ENCODE measurements around the gene DIP2C.
A peak's percentile ranks its signal among the peaks of the same experiment; 100 is the strongest.

Gene DIP2C

DNA sequence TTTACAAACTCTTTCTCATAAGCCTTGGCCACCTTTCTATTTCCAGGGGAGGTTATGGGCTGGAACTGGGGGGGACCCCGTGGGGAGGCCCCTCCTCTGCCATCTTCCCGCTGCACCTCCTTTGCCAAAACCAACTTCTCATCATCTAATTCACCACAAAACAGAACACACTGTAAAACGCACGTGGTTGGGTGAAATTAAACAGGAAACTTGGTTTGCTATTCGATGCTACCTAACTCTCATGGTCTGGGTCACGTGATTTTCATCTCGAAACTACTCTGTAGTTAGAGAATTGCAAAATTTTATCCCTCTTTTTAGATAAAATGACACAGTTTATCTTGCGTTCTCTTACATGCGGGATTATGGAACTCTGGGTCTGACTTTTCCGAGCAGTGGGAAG is 312.2 kb downstream of the DIP2C start:
- no peak overlapping the region for H3K4me2 ChIP-seq (ENCODE audit: low read length)
- H3K36me3 ChIP-seq (ENCODE audit: insufficient read depth, low read length): peaks cover 15% of the 10 kb centered on the region
- H3K9me3 ChIP-seq (replicated peaks; ENCODE audit: low read length): no peaks in the 10 kb centered on the region
- no peak overlapping the region for H3K9ac ChIP-seq (ENCODE audit: low read depth, low read length)
- peaks cover 19% of the 10 kb centered on the region for H3K4me1 ChIP-seq (ENCODE audit: control insufficient read depth, insufficient read depth, low read length)
- H3K27me3 ChIP-seq (ENCODE audit: control insufficient read depth, insufficient read depth, low read length): no peaks in the 10 kb centered on the region
- H3K4me3 ChIP-seq (ENCODE audit: low read length): no peak overlapping the region

DNA sequence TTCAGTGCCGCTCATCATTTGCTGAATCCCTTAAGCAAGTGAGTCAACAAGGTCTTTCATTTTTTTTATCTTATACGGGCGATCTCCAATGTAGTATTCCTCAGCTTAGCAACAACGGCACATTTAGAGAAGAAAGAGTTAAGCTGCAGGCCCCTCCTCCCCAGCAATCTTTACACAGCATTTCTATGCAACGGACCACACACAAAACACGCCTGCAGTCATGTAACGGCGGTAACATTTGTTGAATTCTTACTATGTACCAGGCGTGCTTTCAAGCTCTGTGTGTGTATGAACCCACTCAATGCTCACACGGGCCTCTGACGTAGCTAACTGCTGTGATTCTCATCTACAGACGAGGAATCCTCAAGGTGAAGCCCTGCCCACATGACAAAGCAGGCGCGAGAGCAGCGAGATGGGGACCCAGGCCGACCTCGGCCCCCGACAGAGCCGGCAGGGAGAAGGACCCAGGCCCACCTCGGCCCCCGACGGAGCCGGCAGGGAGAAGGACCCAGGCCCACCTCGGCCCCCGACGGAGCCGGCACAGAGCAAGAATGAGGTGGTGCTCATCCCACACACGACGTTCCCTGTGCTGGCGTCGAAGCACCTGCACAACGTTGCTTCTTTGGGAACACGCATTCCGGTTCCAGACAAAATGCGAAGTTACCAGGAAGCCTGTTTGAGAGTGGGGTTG is 313.5 kb downstream of the DIP2C start:
- Histone ChIP-seq H3K9ac (ENCODE audit: low read depth, low read length) (no peak overlapping the region), H3K4me1 (ENCODE audit: control insufficient read depth, insufficient read depth, low read length) (peaks cover 19% of the 10 kb centered on the region), H3K4me3 (ENCODE audit: low read length) (no peak overlapping the region), H3K4me2 (ENCODE audit: low read length) (no peak overlapping the region), H3K27me3 (ENCODE audit: control insufficient read depth, insufficient read depth, low read length) (no peaks in the 10 kb centered on the region), H3K9me3 (replicated peaks; ENCODE audit: low read length) (no peaks in the 10 kb centered on the region), H3K36me3 (ENCODE audit: insufficient read depth, low read length) (peaks cover 8% of the 10 kb centered on the region)

DNA sequence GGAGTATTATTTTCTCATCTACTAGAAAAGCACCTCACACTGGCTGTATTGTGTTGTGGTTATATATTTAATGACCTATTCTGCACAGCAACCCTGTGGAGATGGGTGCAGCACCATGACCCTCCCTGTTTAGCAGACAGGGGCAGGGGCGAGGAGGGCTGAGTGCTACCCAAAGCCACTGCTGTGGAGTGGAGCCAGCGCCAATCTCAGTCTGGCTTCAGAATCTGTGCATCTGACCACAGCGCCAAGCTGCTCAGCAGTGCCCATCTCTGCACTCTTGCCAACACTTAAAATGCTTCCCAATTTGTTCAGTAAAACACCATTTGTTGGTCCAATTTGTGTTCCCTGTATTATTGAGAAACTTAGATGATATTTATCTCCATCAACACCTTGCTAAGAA is 315.1 kb downstream of the DIP2C start:
- Histone ChIP-seq H3K4me3 (ENCODE audit: low read length) (no peak overlapping the region), H3K4me1 (ENCODE audit: control insufficient read depth, insufficient read depth, low read length) (peaks cover 31% of the 10 kb centered on the region), H3K9ac (ENCODE audit: low read depth, low read length) (no peak overlapping the region), H3K9me3 (replicated peaks; ENCODE audit: low read length) (no peaks in the 10 kb centered on the region), H3K27me3 (ENCODE audit: control insufficient read depth, insufficient read depth, low read length) (no peaks in the 10 kb centered on the region), H3K36me3 (ENCODE audit: insufficient read depth, low read length) (peaks cover 5% of the 10 kb centered on the region), H3K4me2 (ENCODE audit: low read length) (no peak overlapping the region)

DNA sequence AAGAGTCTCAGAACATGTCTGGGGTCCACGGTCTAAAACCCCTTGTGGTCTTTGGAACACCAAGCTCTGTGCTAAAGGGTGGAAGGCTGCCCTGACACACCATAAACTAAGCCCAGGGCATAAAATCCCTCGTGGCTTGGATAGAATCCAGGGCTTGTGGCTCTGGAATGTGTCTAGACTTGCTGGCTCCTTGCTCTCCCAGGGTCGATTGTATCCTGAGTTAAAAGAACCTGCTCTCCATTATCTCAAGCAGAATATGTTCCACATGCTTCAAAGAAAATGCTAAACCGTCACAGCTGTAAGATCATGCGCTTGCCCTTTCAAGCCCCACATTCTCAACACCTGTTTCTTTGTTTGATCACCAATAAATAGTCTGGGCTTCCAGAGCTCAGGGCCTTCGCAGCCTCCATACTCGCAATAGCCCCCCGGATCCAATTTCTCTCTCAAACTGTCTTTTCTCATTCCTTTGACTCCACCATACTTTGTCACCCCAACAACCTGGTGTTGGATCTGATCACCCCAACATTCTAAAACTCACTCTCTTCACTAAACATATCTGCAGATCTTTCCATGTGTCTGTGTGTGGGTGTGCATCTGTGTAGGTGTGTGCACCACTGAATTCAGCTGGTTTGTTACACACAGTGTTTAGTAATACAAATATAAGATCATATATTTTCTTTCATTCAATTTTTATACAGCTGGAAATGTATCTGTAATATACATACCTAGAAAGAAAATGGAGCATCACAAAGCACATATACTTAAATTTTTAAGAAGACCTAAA is 315.8 kb downstream of the DIP2C start:
- no peaks in the 10 kb centered on the region for H3K27me3 ChIP-seq (ENCODE audit: control insufficient read depth, insufficient read depth, low read length)
- H3K36me3 ChIP-seq (ENCODE audit: insufficient read depth, low read length): peaks cover 10% of the 10 kb centered on the region
- H3K4me2 ChIP-seq (ENCODE audit: low read length): peak overlapping the region; percentile 46
- peaks cover 32% of the 10 kb centered on the region for H3K4me1 ChIP-seq (ENCODE audit: control insufficient read depth, insufficient read depth, low read length)
- H3K9me3 ChIP-seq (replicated peaks; ENCODE audit: low read length): no peaks in the 10 kb centered on the region
- no peak overlapping the region for H3K9ac ChIP-seq (ENCODE audit: low read depth, low read length)
- H3K4me3 ChIP-seq (ENCODE audit: low read length): no peak overlapping the region

DNA sequence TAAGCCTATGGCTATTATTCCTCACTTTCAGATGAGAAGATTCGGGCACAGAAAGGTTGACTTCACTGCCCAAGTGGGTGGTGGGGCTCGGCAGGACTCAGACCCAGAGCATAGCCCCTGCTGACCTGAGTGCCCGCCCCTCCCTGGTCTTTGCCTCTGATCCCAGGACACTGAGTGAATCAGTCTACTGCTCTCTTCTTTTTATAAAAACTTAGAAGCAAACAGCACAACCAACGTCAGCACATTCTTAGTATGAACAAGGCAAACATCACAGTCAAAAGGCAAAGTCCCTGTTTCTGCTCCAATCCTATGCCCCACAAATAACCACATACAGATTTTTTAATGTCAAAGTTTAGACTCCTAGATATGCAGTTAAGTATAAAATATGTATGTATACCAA is 316.5 kb downstream of the DIP2C start:
- Histone ChIP-seq H3K27me3 (ENCODE audit: control insufficient read depth, insufficient read depth, low read length) (no peaks in the 10 kb centered on the region), H3K4me1 (ENCODE audit: control insufficient read depth, insufficient read depth, low read length) (peaks cover 32% of the 10 kb centered on the region), H3K9me3 (replicated peaks; ENCODE audit: low read length) (no peaks in the 10 kb centered on the region), H3K4me2 (ENCODE audit: low read length) (peak overlapping the region; percentile 46), H3K36me3 (ENCODE audit: insufficient read depth, low read length) (peaks cover 14% of the 10 kb centered on the region), H3K9ac (ENCODE audit: low read depth, low read length) (no peak overlapping the region), H3K4me3 (ENCODE audit: low read length) (no peak overlapping the region)

DNA sequence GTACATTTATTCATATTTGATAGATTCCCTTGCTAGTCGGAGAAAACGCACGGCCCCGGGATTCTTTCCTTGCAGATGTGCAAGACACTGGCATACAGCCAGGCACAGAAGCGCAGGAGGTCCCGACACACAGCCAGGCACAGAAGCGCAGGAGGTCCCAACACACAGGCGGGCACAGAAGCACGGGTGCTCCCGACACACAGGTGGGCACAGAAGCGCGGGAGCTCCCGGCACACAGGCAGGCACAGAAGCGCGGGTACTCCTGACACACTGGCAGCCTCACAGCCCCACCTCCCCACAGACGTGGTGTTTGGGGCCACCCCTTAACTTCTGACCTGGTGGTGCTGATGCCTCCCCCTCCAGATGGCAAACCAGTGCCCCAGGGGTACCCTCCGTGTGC is 316.9 kb downstream of the DIP2C start:
- Histone ChIP-seq H3K4me3 (ENCODE audit: low read length) (no peak overlapping the region), H3K9me3 (replicated peaks; ENCODE audit: low read length) (no peaks in the 10 kb centered on the region), H3K27me3 (ENCODE audit: control insufficient read depth, insufficient read depth, low read length) (no peaks in the 10 kb centered on the region), H3K4me1 (ENCODE audit: control insufficient read depth, insufficient read depth, low read length) (peaks cover 32% of the 10 kb centered on the region), H3K9ac (ENCODE audit: low read depth, low read length) (no peak overlapping the region), H3K36me3 (ENCODE audit: insufficient read depth, low read length) (peaks cover 14% of the 10 kb centered on the region), H3K4me2 (ENCODE audit: low read length) (no peak overlapping the region)

DNA sequence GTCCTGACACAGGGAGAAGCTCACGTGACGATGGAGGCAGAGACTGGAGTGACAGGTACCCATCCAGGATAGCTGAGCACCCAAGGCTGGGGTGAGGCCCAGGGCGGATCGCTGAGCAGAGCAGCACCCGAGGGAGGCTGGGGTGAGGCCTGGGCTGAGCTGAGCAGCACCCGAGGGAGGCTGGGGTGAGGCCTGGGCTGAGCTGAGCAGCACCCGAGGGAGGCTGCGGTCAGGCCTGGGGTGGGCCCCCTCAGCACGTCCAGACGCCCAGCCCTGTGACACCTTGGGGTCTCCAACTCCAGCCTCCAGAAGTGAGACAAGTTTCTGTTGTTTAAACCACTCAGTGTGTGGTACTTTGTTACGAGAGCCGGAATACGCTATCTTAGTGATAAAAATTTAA is 318.0 kb downstream of the DIP2C start:
- Histone ChIP-seq H3K27me3 (ENCODE audit: control insufficient read depth, insufficient read depth, low read length) (no peaks in the 10 kb centered on the region), H3K9me3 (replicated peaks; ENCODE audit: low read length) (no peaks in the 10 kb centered on the region), H3K36me3 (ENCODE audit: insufficient read depth, low read length) (peaks cover 14% of the 10 kb centered on the region), H3K4me3 (ENCODE audit: low read length) (no peak overlapping the region), H3K9ac (ENCODE audit: low read depth, low read length) (no peak overlapping the region), H3K4me2 (ENCODE audit: low read length) (no peak overlapping the region), H3K4me1 (ENCODE audit: control insufficient read depth, insufficient read depth, low read length) (peaks cover 32% of the 10 kb centered on the region)

DNA sequence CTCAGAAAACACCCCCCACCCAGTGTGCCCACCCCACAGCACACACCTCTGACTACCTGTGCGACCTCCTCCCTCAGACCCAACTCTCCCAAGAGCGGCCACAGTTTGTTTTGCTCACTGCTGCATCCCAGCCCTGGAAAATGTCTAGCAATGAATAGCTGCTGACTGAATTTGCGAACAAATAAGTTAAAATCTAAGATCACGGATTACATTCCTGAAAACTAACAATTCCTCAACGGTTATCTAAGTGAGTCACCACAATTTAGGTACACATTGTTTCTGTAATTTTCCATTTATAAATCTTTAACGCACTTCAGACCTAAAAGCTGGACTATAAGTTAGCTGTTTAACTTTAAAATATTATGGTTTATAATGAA is 319.0 kb downstream of the DIP2C start:
- no peak overlapping the region for H3K4me2 ChIP-seq (ENCODE audit: low read length)
- no peak overlapping the region for H3K4me3 ChIP-seq (ENCODE audit: low read length)
- H3K36me3 ChIP-seq (ENCODE audit: insufficient read depth, low read length): peaks cover 13% of the 10 kb centered on the region
- no peaks in the 10 kb centered on the region for H3K27me3 ChIP-seq (ENCODE audit: control insufficient read depth, insufficient read depth, low read length)
- H3K9ac ChIP-seq (ENCODE audit: low read depth, low read length): no peak overlapping the region
- no peaks in the 10 kb centered on the region for H3K9me3 ChIP-seq (replicated peaks; ENCODE audit: low read length)
- peaks cover 32% of the 10 kb centered on the region for H3K4me1 ChIP-seq (ENCODE audit: control insufficient read depth, insufficient read depth, low read length)

DNA sequence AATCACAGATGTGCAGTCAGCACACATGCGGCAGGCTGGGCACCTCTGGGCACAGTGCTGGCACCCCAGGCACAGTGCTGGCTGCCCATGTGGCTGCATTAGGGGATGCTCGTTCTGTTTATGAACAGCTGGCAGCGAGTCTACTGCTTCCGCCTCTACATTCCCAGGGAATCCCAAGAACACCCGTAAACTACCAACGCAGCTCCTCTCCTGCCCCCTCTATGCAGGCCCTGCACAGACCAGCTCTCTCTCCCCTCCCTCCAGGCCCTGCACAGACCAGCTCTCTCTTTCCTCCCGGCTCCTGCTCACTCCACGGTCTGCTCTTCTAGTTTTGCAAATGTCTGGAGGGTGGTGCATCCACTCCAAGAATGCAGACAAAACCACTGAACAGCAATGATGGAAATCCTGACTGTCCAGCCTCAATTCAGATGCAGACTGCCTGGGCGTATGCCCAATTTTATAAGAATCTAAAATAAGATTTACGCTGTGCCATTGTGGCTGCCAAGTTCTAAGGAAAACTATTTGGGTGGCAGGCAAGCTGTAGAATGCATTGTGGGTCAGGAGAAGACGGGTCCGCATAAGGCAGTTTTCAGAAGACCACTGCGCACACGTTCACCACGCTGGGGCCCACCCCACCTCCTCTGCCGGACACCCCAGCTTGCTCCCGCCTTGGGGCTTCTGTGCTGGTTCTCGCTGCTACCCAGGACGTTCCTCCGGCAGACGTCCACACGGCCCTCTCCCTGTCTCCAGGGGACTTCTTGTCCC is 319.6 kb downstream of the DIP2C start:
- Histone ChIP-seq H3K4me1 (ENCODE audit: control insufficient read depth, insufficient read depth, low read length) (peaks cover 32% of the 10 kb centered on the region), H3K27me3 (ENCODE audit: control insufficient read depth, insufficient read depth, low read length) (no peaks in the 10 kb centered on the region), H3K36me3 (ENCODE audit: insufficient read depth, low read length) (peaks cover 10% of the 10 kb centered on the region), H3K9ac (ENCODE audit: low read depth, low read length) (no peak overlapping the region), H3K9me3 (replicated peaks; ENCODE audit: low read length) (no peaks in the 10 kb centered on the region), H3K4me2 (ENCODE audit: low read length) (no peak overlapping the region), H3K4me3 (ENCODE audit: low read length) (no peak overlapping the region)

DNA sequence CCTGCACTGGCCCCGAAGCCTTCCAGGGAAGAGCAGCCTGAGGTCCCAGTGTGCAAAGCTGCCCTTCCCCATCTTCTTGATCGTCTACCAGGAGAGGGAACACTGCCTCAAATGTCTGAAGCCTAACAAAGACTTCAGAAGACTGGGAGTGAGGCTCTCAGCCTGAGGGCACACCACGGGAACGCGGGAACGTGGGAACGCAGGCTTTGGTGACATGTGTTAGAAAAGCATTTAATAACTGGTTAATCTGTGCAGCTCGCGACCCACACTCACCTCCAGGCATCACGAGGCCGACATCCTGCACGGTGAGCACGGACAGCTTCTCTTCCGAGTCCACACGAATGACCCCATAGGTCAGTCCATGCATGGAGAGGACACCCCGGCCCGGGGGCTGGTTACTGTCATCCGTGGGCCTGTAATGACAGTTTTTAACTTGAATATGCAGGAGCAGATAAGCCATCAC is 320.2 kb downstream of the DIP2C start:
- no peak overlapping the region for H3K9ac ChIP-seq (ENCODE audit: low read depth, low read length)
- H3K4me1 ChIP-seq (ENCODE audit: control insufficient read depth, insufficient read depth, low read length): peaks cover 31% of the 10 kb centered on the region
- H3K4me3 ChIP-seq (ENCODE audit: low read length): no peak overlapping the region
- H3K4me2 ChIP-seq (ENCODE audit: low read length): no peak overlapping the region
- H3K27me3 ChIP-seq (ENCODE audit: control insufficient read depth, insufficient read depth, low read length): no peaks in the 10 kb centered on the region
- H3K9me3 ChIP-seq (replicated peaks; ENCODE audit: low read length): no peaks in the 10 kb centered on the region
- H3K36me3 ChIP-seq (ENCODE audit: insufficient read depth, low read length): peaks cover 16% of the 10 kb centered on the region

DNA sequence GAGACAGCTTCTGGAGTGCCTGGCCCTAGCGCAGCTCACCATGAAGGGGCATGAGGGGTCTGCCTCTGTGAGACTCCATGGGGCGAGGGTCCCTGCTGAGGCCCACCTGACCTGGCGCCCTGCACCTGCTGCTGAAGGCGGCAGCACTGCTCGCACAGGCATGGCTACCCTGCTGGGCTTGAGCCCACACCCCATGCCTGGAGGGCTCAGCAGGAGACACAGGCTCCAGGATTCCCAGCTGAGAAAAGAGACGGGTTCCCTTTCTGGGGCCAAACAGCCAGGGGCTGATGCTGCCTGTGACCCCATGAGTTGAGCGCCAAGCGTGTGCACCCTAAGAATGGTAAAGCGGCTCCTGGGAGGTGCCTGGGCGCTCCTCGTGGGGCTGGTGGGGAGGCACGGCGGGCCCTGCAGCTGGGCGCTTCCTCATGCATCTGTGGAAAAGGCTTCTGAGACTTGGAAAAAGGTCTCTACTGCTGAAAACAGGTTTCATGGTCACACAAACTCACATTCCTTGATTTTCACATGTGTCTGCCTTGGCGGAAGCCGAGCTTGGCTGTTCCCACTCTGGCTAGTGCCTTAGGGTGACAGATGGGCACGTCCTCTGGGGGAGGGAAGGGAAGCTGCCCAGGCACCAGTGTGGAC is 320.8 kb downstream of the DIP2C start:
- Histone ChIP-seq H3K4me1 (ENCODE audit: control insufficient read depth, insufficient read depth, low read length) (peaks cover 25% of the 10 kb centered on the region), H3K4me2 (ENCODE audit: low read length) (no peak overlapping the region), H3K9me3 (replicated peaks; ENCODE audit: low read length) (no peaks in the 10 kb centered on the region), H3K9ac (ENCODE audit: low read depth, low read length) (no peak overlapping the region), H3K36me3 (ENCODE audit: insufficient read depth, low read length) (peaks cover 17% of the 10 kb centered on the region), H3K27me3 (ENCODE audit: control insufficient read depth, insufficient read depth, low read length) (no peaks in the 10 kb centered on the region), H3K4me3 (ENCODE audit: low read length) (no peak overlapping the region)
